Mucosa of rectum (tissue), 2 donors: ENCODE results near the gene MACO1.
"Not testable (repeated sequence)": the region's sequence is repeated elsewhere in the genome, so short reads cannot be mapped to it uniquely, and the experiment has no call there.

Source experiments
- H3K27ac ChIP-seq, 2 donors: one replicate each; pipeline ENCODE4 v1.7.0; 2013; ENCODE audit warnings: inconsistent platforms in 2 of 2, low read depth in 2 of 2, low read length in 2 of 2
- H3K27me3 ChIP-seq, 2 donors: one replicate each; pipeline ENCODE4 v1.7.0; 2013; ENCODE audit warnings: low read length in 2 of 2; ENCODE audit not compliant: control insufficient read depth in 2 of 2, insufficient read depth in 2 of 2
- H3K36me3 ChIP-seq, 2 donors: one replicate each; pipeline ENCODE4 v1.7.0; 2013; ENCODE audit warnings: low read length in 2 of 2; ENCODE audit not compliant: control insufficient read depth in 2 of 2, insufficient read depth in 2 of 2
- H3K4me1 ChIP-seq, 2 donors: one replicate each; pipeline ENCODE4 v1.7.0; 2013; ENCODE audit warnings: low read length in 2 of 2, mild to moderate bottlenecking in 1 of 2; ENCODE audit not compliant: control insufficient read depth in 2 of 2, insufficient read depth in 2 of 2
- H3K4me3 ChIP-seq, 2 donors: one replicate each; pipeline ENCODE4 v1.7.0; 2013; ENCODE audit warnings: low read length in 2 of 2
- H3K9ac ChIP-seq, 2 donors: one replicate each; pipeline ENCODE4 v1.7.0; 2013; ENCODE audit warnings: low read length in 2 of 2, low read depth in 1 of 2, mild to moderate bottlenecking in 1 of 2
- H3K9me3 ChIP-seq, 2 donors: one replicate each; pipeline ENCODE4 v1.7.0; 2013; ENCODE audit warnings: low read length in 2 of 2; ENCODE audit not compliant: control insufficient read depth in 2 of 2
- donor health status: healthy.
- donor health status: Normal muscosa, but diverticular disease.

Gene MACO1

DNA sequence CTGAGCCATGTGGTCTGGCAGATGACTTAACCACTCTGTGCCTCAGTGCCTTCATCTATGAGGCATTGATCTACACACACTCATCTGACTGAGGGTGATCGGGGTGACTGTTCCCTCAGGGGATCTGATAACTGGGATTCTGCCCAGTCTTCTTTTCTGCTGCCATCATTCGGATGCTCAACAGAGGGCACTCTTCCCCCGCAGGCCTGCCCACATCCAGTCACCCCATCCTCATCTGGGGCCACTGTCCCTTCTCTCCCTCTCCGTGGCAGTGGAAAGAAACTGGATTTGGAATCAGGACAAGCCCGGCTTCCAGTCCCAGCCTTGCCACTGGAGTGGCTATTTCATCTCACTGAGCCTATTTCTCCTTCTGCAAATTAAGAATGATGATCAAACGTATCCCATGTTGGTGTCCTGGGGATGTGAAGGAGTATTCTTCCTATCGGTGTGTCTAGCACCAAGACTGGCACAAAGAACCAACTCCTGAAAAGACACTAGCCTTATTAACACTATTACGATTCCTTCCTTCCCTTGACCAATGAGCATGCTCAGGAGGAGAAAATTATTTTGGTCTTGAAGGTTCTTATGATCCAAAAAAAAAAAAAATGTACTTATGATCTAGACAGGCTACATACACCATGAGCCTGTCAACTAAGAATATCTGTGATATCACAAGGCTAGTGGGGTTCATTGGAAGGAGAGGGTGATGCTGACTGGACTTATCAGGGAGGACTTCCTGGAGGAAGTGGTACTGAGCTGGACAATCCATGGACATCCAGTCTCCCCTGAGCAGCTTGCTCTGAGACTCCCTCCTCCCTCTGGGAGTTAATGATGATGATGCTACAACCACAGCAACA lies 27.5 kb upstream of the MACO1 start:
- H3K4me1 ChIP-seq, H3K9me3 ChIP-seq, H3K4me3 ChIP-seq, H3K27me3 ChIP-seq, H3K27ac ChIP-seq, H3K9ac ChIP-seq, H3K36me3 ChIP-seq: not testable (repeated sequence)

GRCh38 chr1:25405731-25406305 lies 24.9 kb upstream of the MACO1 start:
- not testable (repeated sequence) for H3K4me3 ChIP-seq, H3K9me3 ChIP-seq, H3K4me1 ChIP-seq, H3K27me3 ChIP-seq, H3K27ac ChIP-seq, H3K36me3 ChIP-seq, H3K9ac ChIP-seq

DNA sequence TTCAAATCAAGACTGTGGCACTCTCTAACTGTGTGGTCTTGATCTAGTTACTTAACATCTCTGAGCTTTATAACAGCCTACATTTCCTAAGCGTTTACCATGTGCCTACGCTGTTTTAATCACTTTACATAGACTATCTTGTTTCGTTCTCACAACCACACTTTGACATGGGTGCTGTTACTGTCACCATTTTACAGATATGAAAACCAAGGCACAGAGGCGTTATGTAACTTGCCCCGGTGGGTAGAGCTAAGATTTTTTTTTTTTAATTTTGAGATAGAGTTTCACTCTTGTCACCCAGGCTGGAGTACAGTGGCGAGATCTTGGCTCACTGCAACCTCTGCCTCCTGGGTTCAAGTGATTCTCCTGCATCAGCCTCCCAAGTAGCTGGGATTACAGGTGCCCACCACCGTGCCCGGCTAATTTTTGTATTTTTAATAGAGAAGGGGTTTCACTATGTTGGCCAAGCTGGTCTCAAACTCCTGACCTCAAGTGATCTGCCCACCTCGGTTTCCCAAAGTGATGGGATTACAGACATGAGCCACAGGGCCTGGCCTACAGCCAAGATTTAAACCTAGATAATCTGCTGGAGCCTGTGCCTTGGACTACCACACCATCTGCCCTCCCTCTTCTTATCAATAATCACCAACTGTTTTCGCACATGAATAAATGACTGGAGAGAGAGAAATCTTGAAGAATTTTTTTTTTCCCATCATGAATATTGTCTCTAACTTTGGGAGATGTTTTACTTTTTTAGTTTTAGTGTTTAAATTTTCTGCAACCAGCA lies 20.9 kb upstream of the MACO1 start:
- H3K4me3 ChIP-seq, H3K4me1 ChIP-seq, H3K27me3 ChIP-seq, H3K36me3 ChIP-seq, H3K9me3 ChIP-seq, H3K27ac ChIP-seq, H3K9ac ChIP-seq: not testable (repeated sequence)

GRCh38 chr1:25412872-25413623 lies 17.6 kb upstream of the MACO1 start:
- not testable (repeated sequence) for H3K27me3 ChIP-seq, H3K9me3 ChIP-seq, H3K4me3 ChIP-seq, H3K9ac ChIP-seq, H3K36me3 ChIP-seq, H3K4me1 ChIP-seq, H3K27ac ChIP-seq

DNA sequence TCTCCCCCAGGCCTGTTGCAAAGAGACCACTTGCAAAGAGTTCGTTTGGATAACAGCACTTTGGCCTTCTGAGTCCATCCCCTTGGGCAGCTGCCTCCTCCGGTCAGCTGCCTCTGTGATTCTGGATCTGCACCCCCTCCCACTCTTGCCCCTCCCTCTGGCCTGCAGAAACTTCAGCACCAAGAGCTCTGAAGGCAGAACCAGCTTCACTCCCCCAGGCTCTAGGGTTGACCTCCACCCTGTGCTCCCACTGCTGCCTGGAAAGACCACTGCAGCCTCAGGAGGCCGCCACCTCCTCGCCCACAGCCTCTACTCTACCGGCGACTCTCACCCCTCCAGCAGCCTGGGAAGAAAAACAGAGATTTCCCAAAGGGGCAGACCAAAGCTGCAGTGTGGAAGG lies 16.5 kb upstream of the MACO1 start:
- not testable (repeated sequence) for H3K36me3 ChIP-seq, H3K4me1 ChIP-seq, H3K9me3 ChIP-seq, H3K27ac ChIP-seq, H3K9ac ChIP-seq, H3K4me3 ChIP-seq, H3K27me3 ChIP-seq

- H3K9ac ChIP-seq, H3K9me3 ChIP-seq, H3K4me1 ChIP-seq, H3K27ac ChIP-seq, H3K4me3 ChIP-seq, H3K27me3 ChIP-seq, H3K36me3 ChIP-seq: not testable (repeated sequence)
These were observed 16.1 kb upstream of the MACO1 start for GRCh38 chr1:25414578-25414977.

DNA sequence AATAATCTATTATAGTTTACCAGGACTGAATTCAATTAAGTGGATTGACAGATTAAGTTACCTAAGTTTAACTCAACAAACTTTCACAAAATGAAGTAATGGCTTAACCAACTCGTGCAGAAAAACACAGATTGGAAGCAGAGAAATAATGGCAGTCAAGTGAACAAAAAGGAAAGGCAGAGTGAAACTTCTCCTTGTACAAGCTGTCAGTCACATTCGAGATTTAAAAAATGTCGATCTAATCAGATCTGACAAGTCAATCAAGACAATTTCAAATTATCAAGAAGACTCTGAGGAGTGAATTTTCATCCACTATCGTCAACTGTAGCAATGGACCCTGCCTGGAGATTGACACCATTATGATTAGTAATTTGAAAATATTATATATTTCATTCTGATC lies 13.4 kb upstream of the MACO1 start:
- not testable (repeated sequence) for H3K27me3 ChIP-seq, H3K4me3 ChIP-seq, H3K9me3 ChIP-seq, H3K36me3 ChIP-seq, H3K4me1 ChIP-seq, H3K9ac ChIP-seq, H3K27ac ChIP-seq

DNA sequence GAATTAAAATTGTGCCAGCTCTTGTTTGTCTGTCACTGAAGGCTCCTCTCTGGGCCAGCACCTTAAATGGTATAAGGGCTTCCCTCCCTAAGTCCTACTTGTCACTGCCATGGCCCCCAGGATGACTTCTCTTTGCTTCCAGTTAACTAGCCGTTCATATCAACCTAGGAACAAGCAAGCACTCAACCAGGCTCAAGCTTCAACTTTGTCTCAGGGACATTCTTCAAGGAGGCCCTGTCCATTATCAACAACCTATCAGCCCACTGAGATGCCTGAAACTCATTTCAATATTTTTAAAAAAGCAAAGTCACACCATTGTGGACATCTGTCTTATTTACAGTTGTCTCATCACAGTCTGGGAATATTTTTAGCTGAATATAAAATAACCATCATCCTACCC lies 11.4 kb upstream of the MACO1 start:
- H3K4me1 ChIP-seq, H3K27me3 ChIP-seq, H3K36me3 ChIP-seq, H3K9ac ChIP-seq, H3K27ac ChIP-seq, H3K4me3 ChIP-seq, H3K9me3 ChIP-seq: not testable (repeated sequence)

DNA sequence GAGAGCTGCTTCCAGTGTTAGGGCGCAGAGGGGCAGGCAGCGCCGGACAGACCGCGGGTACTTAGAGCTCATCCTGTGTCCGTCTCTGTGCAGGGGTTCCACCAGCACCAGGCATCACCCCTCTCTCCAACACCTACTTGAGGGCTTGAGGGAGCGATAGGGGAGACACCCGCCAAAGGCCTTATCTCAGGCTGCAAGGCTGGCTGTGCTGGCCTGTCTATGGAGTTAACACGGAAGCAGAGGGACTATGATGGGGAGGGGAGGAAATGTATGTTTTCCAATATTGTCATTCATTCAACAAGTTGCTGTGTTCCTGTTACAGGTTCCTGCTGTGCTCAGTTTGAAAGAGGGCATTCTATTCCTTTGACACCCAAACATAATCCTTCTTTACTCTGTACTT lies 10.0 kb upstream of the MACO1 start, which contains the start of gene RHCE:
Gene RHCE (minus strand): TSS at position 111 of the 400 bp plus-strand sequence. CDS start 39 bp downstream, at position 72.
- H3K27ac ChIP-seq, H3K9me3 ChIP-seq: not testable (repeated sequence)

DNA sequence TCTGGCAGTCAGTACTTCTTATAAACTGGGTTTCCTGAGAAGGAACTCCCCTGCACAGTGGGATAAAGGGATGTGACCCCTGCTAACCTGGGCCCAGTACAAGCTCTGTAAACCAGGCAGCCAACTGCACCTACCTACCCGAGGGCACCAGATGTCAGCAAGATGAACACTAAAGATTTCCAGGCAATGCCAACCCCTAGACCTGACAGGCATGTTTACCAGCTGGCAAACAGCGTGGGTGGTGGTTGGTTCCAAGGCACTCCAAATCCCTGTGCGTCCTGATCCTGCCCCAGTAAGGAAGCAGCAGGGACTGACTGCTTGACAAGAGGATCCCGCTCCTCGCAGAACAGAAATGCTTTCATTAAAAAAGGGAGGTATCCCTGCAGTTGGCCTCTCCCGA lies 7.5 kb upstream of the MACO1 start:
- not testable (repeated sequence) for H3K4me3 ChIP-seq, H3K27ac ChIP-seq, H3K27me3 ChIP-seq, H3K9ac ChIP-seq, H3K36me3 ChIP-seq, H3K9me3 ChIP-seq
- H3K4me1 ChIP-seq: peaks cover 0 to 12% of the 10 kb centered on the region in 2 donors

More for the DNA sequence above, 10.0 kb upstream of the MACO1 start, which contains the start of gene RHCE:
- H3K4me1 ChIP-seq, H3K27me3 ChIP-seq, H3K4me3 ChIP-seq, H3K36me3 ChIP-seq, H3K9ac ChIP-seq: not testable (repeated sequence)
